CD1c-positive myeloid dendritic cell (primary cell): ENCODE data around the gene ARCN1.

ENCODE experiments used
- DNase-seq: peaks from one replicate; pipeline ENCODE4 v3.0.0-alpha.2; 2016; ENCODE audit errors: extremely low spot score

The ARCN1 gene

GRCh38 chr11:118636569-118637290 lies 64.5 kb downstream of the ARCN1 start:
- no peak for DNase-seq

DNA sequence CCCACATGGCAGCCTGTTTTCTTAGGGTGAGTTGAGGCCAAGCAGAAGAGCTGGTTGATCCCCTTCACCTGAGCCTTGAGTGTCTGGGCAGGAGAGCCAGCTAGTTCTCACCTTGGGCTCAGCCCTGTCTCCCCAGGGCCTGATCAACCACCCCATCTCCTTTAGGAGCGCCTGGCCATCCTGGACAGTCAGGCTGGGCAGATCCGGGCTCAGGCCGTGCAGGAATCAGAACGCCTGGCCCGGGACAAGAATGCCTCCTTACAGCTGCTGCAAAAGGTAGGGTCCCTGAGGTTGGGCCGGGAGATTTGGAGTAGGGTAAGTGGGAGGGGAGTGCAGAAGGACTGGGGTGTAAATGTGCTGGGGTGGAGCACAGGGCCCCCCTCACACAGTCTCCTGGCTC lies 66.5 kb downstream of the ARCN1 start:
- no peak for DNase-seq

DNA sequence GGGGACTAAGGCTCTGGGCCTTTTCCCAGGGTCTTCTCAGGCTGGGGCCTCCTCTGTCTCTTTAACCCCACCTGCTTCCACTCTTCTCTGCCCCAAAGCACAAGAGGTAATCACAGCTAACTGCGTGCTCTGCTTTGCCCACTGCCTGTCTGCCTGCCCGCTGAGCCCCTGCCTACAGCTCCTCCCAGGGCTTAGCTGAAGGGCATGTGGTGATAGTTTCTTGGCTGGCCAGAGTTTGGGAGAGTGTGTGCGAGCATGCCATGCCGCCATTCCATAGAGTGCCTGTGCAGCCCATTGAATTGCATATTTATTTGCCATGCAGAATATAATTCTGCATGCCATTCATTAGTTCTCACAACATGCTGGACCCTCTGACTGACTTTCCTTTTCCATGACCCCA lies 67.7 kb downstream of the ARCN1 start:
- DNase-seq: no peak

- no peak for DNase-seq
Measured at GRCh38 chr11:118640332-118641154, 68.3 kb downstream of the ARCN1 start.

- no peak for DNase-seq
Measured at GRCh38 chr11:118641397-118642019, 69.3 kb downstream of the ARCN1 start.

GRCh38 chr11:118643142-118643994 lies 71.2 kb downstream of the ARCN1 start:
- DNase-seq: no peak

DNA sequence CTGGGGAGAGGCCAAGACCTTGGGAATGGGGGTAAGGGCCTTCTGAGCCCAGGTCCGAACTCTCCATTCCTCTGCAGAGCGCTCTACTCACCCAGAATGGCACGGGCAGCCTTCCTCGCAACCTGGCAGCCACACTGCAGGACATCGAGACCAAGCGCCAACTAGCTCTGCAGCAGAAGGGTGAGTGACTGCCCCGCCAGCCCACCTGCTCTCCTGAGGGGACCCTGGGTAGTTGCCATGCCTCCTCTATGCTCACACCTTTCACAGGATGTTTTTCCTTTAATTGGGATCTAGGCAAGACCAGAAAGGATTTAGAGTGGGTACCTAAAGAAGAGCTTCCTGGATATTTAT lies 71.8 kb downstream of the ARCN1 start:
- DNase-seq: no peak

DNA sequence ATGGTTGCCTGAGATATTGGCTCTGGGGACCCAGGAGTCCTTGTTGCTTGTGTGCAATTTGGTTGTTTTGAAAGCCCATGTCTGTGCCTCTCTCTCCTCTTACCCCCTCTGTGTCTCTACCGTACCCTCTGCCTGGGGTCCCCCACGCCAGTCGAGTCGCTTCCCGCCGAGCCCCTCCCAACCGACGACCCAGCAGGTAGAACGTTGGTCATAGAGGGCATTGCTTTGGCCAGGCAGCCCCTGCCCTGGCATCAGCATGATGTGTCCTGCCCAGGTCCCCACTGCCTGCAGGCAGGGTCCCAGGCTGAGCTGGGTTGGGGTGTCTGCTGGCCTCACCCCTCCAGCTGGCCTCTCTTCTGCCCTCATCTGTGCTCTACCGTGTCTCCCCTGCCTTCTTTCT lies 72.3 kb downstream of the ARCN1 start:
- DNase-seq: no peak

GRCh38 chr11:118645066-118645715 lies 73.0 kb downstream of the ARCN1 start:
- no peak for DNase-seq

GRCh38 chr11:118646393-118646792 lies 74.2 kb downstream of the ARCN1 start:
- no peak for DNase-seq

GRCh38 chr11:118648291-118648690 lies 76.1 kb downstream of the ARCN1 start:
- DNase-seq: no peak

DNA sequence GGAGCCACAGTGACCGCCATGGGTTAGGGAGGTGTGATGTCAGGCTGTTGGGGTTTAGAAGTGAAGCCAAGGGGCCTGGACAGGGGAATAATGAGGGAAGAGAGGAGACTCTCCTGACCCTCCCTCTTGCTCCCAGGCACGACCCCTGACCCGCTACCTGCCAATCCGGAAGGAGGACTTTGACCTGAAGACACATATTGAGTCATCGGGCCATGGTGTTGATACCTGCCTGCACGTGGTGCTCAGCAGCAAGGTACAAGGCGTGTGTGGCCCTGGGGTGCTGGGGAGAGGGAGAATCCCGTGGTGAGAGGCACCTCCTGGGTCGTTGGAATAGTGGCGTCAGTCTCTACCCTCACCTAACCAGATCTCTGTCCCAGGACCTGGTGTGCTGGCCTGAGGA lies 77.7 kb downstream of the ARCN1 start:
- no peak for DNase-seq

- DNase-seq: no peak
Measured at GRCh38 chr11:118650366-118650765, 78.2 kb downstream of the ARCN1 start.

DNA sequence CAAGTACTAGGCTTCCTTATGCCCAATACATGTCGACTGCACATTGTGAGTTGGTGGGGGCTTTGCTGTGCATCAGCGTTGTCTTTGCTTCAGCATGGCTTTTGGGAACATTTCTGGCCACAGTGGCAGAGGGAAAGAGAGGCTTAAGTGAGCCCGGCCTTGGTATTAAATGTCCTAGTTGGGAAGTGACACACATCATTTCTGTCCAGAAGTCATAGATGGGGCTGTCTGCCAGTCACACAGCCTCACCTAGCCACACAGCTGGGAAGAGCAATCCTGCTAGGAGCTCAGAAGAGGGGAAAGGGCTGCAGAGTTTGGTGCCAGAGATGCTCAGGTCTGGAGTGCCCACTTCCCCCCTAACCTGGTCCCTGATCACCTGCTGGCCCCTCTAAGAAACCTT lies 79.6 kb downstream of the ARCN1 start:
- no peak for DNase-seq
